Activated naive CD4-positive, alpha-beta T cell treated with anti-CD3 and anti-CD28 coated beads, Interleukin-2, amount 10 ng/mL, durations not matched to agents 5 hours and 36 hours (primary cell): ENCODE measurements around the gene LRRC61. TPM values are rescaled to one million over a fixed set of nuclear protein-coding genes. Genes with fewer than 3 reads are reported as not detected.

Source experiments
- total RNA-seq, 2 experiments: library from RNA; stranded (reverse); gene quantifications; one replicate each; pipeline ENCODE4 v1.2.3, GENCODE V29; 2021

The LRRC61 gene, protein sequence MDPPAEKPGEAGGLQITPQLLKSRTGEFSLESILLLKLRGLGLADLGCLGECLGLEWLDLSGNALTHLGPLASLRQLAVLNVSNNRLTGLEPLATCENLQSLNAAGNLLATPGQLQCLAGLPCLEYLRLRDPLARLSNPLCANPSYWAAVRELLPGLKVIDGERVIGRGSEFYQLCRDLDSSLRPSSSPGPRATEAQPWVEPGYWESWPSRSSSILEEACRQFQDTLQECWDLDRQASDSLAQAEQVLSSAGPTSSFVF
- 10 to 100 TPM; 15.3 to 18.0 TPM for total RNA-seq

DNA sequence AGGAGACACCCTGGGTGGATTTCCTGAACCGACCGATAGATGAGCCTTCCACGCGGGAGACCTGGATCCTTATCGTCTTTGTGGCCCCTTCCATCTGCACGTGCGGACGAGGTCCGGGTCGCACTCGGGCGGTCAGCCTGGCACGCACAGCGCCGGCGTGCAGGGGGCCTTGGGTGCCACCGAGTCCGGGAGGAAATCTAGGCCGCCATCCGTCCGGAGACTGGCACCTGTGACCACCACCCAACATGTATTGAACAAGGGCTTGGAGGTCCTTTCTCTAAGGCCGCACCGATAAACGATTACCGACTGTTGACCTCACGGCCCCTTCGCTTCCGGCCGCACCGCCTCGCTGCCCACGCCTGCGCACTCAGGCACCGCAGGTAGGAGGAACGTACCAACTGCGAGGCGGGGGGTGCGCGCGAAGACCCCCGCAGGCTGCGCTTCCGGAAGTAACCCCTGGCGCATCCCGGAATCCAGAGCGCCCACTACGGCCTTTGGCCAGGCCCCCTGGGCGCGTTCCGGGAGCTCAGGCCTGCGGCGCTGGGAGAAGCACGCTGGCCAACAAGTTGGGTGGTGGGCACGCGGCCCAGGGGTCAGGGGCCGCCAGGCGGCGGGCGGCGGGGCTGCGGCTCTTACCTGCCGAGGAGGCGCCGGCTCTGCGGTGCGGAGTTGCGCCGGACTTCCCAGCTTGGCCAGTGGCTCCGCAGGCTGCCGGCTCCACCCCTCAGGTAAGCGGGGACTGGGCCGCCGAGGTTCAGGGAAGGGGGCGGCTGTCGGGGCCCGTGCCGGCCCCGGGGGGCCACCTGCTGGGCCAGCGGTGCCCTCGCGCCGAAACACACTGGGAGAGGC, at the start of gene LRRC61, which contains the start of gene ACTR3C:
Gene LRRC61 (plus strand): TSS at position 523 of the 849 bp plus-strand sequence. CDS start 13,507 bp downstream, outside the sequence.
Gene ACTR3C (minus strand): TSS at position 713 of the 849 bp plus-strand sequence. CDS start 28,249 bp downstream, outside the sequence.

DNA sequence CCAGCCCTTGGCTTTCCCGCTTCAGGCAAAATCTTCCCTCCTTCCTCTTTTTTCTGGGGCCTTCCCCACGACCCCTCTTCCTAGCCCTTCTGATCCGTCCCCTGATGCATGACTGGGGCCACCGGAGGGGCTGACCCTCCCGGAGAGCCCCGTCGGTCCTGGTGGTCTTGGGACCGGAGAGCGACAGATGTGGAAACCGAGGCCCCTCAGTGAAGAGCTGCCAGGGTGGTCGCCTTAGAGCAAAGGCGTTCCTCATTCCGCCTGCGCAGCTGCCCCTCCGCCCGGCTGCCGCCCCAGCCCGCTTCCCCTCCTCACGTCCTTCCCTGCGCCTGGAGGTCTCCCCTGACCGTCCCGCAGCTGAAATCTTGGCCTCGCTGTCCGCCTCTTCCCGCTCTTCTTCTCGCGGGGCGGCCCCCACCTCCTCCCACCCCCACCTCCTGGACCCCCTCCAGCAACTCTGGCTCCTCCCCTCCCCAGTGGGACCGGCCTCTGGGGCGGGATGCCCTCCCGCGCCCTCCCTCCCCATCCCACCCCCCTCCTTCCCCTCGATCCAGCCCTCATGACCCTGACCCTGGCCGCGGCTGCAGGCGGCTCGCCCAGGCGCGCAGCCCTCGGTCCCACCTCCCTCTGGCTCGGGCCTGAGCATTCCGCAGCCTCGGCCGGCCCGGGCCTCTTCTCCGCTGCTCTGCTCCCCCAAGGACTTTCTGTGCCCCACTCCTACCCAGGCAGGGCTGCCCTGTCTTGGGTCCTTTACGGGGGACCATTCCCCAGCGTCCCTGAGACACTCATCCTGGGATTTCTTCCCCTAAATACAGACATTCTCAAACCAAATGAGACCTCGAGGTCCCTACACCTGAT, 18.3 kb downstream of the LRRC61 start, which contains the start of gene RARRES2:
Gene RARRES2 (minus strand): TSS at position 367 of the 858 bp plus-strand sequence. CDS start 1,020 bp downstream, outside the sequence.

DNA sequence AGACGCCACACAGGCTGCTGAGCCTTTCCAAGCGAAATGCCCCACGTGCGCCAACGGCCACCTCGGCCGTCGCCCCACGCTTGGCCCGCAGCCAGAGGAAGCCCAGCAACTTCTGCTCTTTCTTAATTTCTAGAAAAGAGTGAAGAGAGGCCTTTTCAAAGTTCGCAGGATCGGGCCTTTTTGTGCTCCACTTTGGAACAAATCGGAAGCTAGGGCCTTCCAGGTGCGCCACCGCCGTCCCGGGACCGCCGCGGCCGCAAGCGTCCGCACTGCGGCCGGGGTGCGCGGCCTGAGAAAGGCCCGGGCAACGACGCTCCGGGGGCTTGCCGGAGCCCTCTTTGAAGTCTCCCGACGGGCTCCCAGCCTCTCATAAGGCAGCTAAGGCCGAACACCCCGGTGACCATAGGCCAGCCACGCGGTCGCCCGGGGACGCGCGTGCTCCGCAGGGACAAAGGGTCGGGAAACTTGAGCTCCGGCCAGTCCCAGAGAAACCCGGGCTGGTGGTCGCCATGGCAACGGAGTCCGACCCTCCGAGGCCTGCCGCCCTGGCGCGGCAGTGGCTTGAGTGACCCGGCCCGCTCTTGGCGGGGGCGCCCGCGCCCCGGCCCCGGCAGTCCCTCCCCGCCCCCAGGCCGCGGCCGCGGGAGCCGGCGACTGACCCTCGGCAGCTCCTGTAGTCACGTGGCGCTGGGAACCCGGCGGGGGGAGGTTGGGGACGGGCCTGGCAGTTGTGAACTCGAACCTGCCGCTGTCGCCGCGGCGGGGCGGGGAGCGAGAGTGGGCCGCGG, 45.1 kb downstream of the LRRC61 start, which contains the start of gene REPIN1:
Gene REPIN1 (plus strand): TSS at position 727 of the 788 bp plus-strand sequence. CDS start 890 bp downstream, outside the sequence.

DNA sequence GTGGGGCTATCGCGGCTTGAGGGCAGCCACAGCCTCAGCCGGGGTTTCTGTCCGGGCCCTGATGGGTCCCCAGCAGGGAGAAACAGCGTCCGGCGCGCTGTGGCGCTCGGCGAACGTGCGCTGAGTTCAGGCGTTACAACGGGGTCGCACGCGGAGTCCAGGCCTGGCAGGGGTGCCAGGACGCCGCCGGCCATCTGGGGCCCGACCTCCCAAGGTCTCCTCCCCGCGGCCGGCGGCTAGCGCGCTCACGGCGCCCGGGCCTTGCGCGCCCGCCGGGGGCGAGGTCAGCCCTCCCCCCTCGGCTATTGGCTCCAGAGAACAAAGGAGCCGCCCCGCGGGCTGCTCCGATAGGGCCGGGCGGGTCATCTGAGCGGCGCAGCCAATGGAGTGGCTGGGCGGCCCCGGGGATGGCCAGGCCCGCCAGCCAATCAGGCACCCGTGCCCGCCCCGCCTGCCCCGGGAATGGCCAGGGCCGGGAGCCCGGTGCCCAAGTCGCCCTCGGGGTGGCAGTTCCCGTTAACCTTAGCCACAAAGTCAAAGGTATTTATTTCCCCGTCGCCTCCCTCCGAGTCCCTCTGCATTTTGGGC, 55.8 kb downstream of the LRRC61 start, which contains the start of gene ZNF775:
Gene ZNF775 (plus strand): TSS at position 478 of the 588 bp plus-strand sequence. CDS start 9,141 bp downstream, outside the sequence.

Other genes starting within 250 kb of the LRRC61 start
- gene ACTR3C, start 190 bp downstream of the LRRC61 start, total RNA-seq, result 1 to 10 TPM; 7.7 to 9.1 TPM
- gene RARRES2, start 18.3 kb downstream of the LRRC61 start, total RNA-seq, result not detected
- gene REPIN1, start 45.5 kb downstream of the LRRC61 start, total RNA-seq, result 10 to 100 TPM; 56.6 to 56.7 TPM
- gene ZNF775, start 56.0 kb downstream of the LRRC61 start, total RNA-seq, result 1 to 10 TPM; 5.8 to 7.0 TPM
- gene GIMAP8, start 127.3 kb downstream of the LRRC61 start, total RNA-seq, result 10 to 100 TPM; 40.6 to 41.1 TPM
- gene GIMAP7, start 191.5 kb downstream of the LRRC61 start, total RNA-seq, result 100 to 1,000 TPM; 251 to 252 TPM
- gene GIMAP4, start 244.0 kb downstream of the LRRC61 start, total RNA-seq, result 100 to 1,000 TPM; 354 to 368 TPM